A549 (cell line): ENCODE data around the gene ANKRD11. TPM values are rescaled to one million over a fixed set of nuclear protein-coding genes. Genes with fewer than 3 reads are reported as not detected.

Experiments used
- ATAC-seq, 2 experiments: fragments of 200-7000 bp in 1 of 2; fragments of >200 bp in 1 of 2; cut with Nextera tagmentation in 1 of 2; cut with Tn5 transposase in 1 of 2; 3 replicates each; pipeline versions ENCODE4 v1.8.0 to v1.9.1; 2018 to 2020; ENCODE audit warnings: mild to moderate bottlenecking in 1 of 2, moderate library complexity in 1 of 2
- CTCF ChIA-PET: fragments of 300-600 bp; sonication (Branson Sonifier 250); formaldehyde crosslinking; extraction: SDS; loops from one replicate; lab custom pipeline; 2021; ENCODE audit warnings: antibody characterized with exemption, inconsistent platforms; lab: Yijun Ruan, JAX
- POLR2A ChIA-PET: fragments of 350-600 bp; formaldehyde crosslinking; extraction: SDS; loops from one replicate; lab custom pipeline; 2021; ENCODE audit warnings: antibody characterized with exemption, inconsistent platforms; lab: Yijun Ruan, JAX
- DNase-seq, 2 experiments: peaks; one replicate each; pipeline versions ENCODE4 v3.0.0 to v3.0.0-alpha.2; 2011 to 2016; ENCODE audit warnings: low read depth in 1 of 2, low spot score in 1 of 2
- FAIRE-seq: peaks from 2 replicates; lab custom pipeline; 2011; peaks lifted over from hg19 to GRCh38; lab: Jason Lieb, UNC
- H3K27ac ChIP-seq, 2 experiments: fragments of >200 bp; sonication (Bioruptor Twin); formaldehyde crosslinking; 3 replicates each; pipeline ENCODE4 v1.5.1; 2016 to 2017
- H3K4me1 ChIP-seq: fragments of >200 bp; sonication (Bioruptor Twin); formaldehyde crosslinking; 3 replicates; pipeline ENCODE4 v1.6.1; 2016
- H3K4me2 ChIP-seq: fragments of >200 bp; sonication (Bioruptor Twin); formaldehyde crosslinking; 3 replicates; pipeline ENCODE4 v1.6.1; 2016
- H3K4me3 ChIP-seq: fragments of >200 bp; sonication (Bioruptor Twin); formaldehyde crosslinking; 3 replicates; pipeline ENCODE4 v1.5.1; 2016
- H3K9me3 ChIP-seq: fragments of >200 bp; sonication (Bioruptor Twin); formaldehyde crosslinking; 3 replicates; pipeline ENCODE4 v1.6.1; 2016
- ATOH8 ChIP-seq: fragments of 250-450 bp; sonication (Bioruptor Pico); IDR thresholded peaks from 2 replicates; pipeline ENCODE4 v1.5.0; 2020; ENCODE audit warnings: low read depth, mild to moderate bottlenecking, moderate library complexity
- BHLHE40 ChIP-seq: IDR thresholded peaks from 2 replicates; pipeline ENCODE4 v1.6.1; 2012; ENCODE audit warnings: low read depth, low read length, inconsistent platforms
- CBX8 ChIP-seq: fragments of 200-600 bp; sonication (generic); IDR thresholded peaks from 2 replicates; pipeline ENCODE4 v1.6.1; 2016
- CEBPB ChIP-seq, 2 experiments: fragments of >200 bp in 1 of 2; sonication (Bioruptor Twin) in 1 of 2; formaldehyde crosslinking in 1 of 2; IDR thresholded peaks; 2 replicates each; pipeline ENCODE4 v1.6.1; 2012 to 2016
- CHD4 ChIP-seq: fragments of 200-600 bp; sonication (generic); IDR thresholded peaks from 2 replicates; pipeline ENCODE4 v1.6.1; 2016; ENCODE audit warnings: antibody characterized with exemption, mild to moderate bottlenecking, borderline replicate concordance
- EHMT2 ChIP-seq: fragments of 200-600 bp; sonication (generic); IDR thresholded peaks from 2 replicates; pipeline ENCODE4 v1.6.1; 2016; ENCODE audit warnings: antibody characterized with exemption, low read depth, mild to moderate bottlenecking, moderate library complexity
- ELK1 ChIP-seq: fragments of 150-350 bp; IDR thresholded peaks from 2 replicates; pipeline ENCODE4 v1.6.1; 2014; ENCODE audit warnings: low read depth, mild to moderate bottlenecking, low read length
- EP300 ChIP-seq, 2 experiments: fragments of >200 bp; sonication (Bioruptor Twin); formaldehyde crosslinking; IDR thresholded peaks; 2 replicates in 1 of 2; 3 replicates in 1 of 2; pipeline ENCODE4 v1.6.1; 2016 to 2017
- ESRRA ChIP-seq: fragments of 150-350 bp; IDR thresholded peaks from 2 replicates; pipeline ENCODE4 v1.6.1; 2014; ENCODE audit warnings: mild to moderate bottlenecking, low read length, borderline replicate concordance
- FOSB ChIP-seq: fragments of 250-450 bp; sonication (Bioruptor Pico); IDR thresholded peaks from 2 replicates; pipeline ENCODE4 v1.5.0; 2020; ENCODE audit warnings: mild to moderate bottlenecking, moderate library complexity
- HDAC2 ChIP-seq: fragments of 200-600 bp; sonication (generic); IDR thresholded peaks from 2 replicates; pipeline ENCODE4 v1.6.1; 2016
- HEYL ChIP-seq: fragments of 250-450 bp; sonication (Bioruptor Pico); IDR thresholded peaks from 2 replicates; pipeline ENCODE4 v1.8.0; 2021; ENCODE audit warnings: mild to moderate bottlenecking, moderate library complexity
- HOXA7 ChIP-seq: fragments of 250-450 bp; sonication (Bioruptor Pico); IDR thresholded peaks from 2 replicates; pipeline ENCODE4 v1.5.0; 2020; ENCODE audit warnings: mild to moderate bottlenecking, moderate library complexity
- HOXB13 ChIP-seq: fragments of 250-450 bp; sonication (Bioruptor Pico); IDR thresholded peaks from 2 replicates; pipeline ENCODE4 v1.5.0; 2020; ENCODE audit warnings: low read depth, mild to moderate bottlenecking, moderate library complexity
- JUN ChIP-seq, 2 experiments: fragments of >200 bp; sonication (Bioruptor Twin); formaldehyde crosslinking; IDR thresholded peaks; 2 replicates in 1 of 2; 3 replicates in 1 of 2; pipeline ENCODE4 v1.6.1; 2016 to 2017
- JUNB ChIP-seq: fragments of >200 bp; sonication (Bioruptor Twin); formaldehyde crosslinking; IDR thresholded peaks from 2 replicates; pipeline ENCODE4 v1.6.1; 2016
- MAZ ChIP-seq: fragments of 150-350 bp; IDR thresholded peaks from 2 replicates; pipeline ENCODE4 v1.6.1; 2014; ENCODE audit warnings: antibody characterized with exemption, low read depth, low read length, borderline replicate concordance
- NFE2L2 ChIP-seq: fragments of 150-350 bp; conservative IDR thresholded peaks from 2 replicates; pipeline ENCODE4 v1.6.1; 2014; ENCODE audit warnings: low read length
- NPAS2 ChIP-seq: fragments of 250-450 bp; sonication (Bioruptor Pico); IDR thresholded peaks from 2 replicates; pipeline ENCODE4 v1.8.0; 2022; ENCODE audit warnings: mild to moderate bottlenecking, moderate library complexity, borderline replicate concordance
- POLR2AphosphoS2 ChIP-seq: conservative IDR thresholded peaks from 2 replicates; pipeline ENCODE4 v1.6.1; 2012; ENCODE audit warnings: low read length, improper control_type of control experiment, inconsistent platforms
- RAD21 ChIP-seq, 2 experiments: fragments of >200 bp in 1 of 2; sonication (Bioruptor Twin) in 1 of 2; formaldehyde crosslinking in 1 of 2; IDR thresholded peaks in 1 of 2; conservative IDR thresholded peaks in 1 of 2; 2 replicates in 1 of 2; 3 replicates in 1 of 2; pipeline ENCODE4 v1.6.1; 2012 to 2018; ENCODE audit warnings: inconsistent platforms in 1 of 2
- RFX5 ChIP-seq: fragments of 450-650 bp; IDR thresholded peaks from 2 replicates; pipeline ENCODE4 v1.7.1; 2014; ENCODE audit warnings: antibody characterized with exemption, mild to moderate bottlenecking, moderate library complexity
- SREBF2 ChIP-seq: fragments of 450-650 bp; IDR thresholded peaks from 2 replicates; pipeline ENCODE4 v1.6.1; 2014; ENCODE audit warnings: mild to moderate bottlenecking, moderate library complexity
- TFCP2L1 ChIP-seq: fragments of 250-450 bp; sonication (Bioruptor Pico); IDR thresholded peaks from 2 replicates; pipeline ENCODE4 v1.5.0; 2021; ENCODE audit warnings: mild to moderate bottlenecking
- ZNF302 ChIP-seq: fragments of 250-450 bp; sonication (Bioruptor Pico); IDR thresholded peaks from 2 replicates; pipeline ENCODE4 v1.9.0; 2021; ENCODE audit warnings: inconsistent platforms, mild to moderate bottlenecking, moderate library complexity
- ZSCAN20 ChIP-seq: fragments of 250-450 bp; sonication (Bioruptor Pico); IDR thresholded peaks from 2 replicates; pipeline ENCODE4 v1.8.0; 2022; ENCODE audit warnings: mild to moderate bottlenecking, moderate library complexity
- WGBS: methylation state at CpG from one replicate; pipeline ENCODE4 v1.1.6; 2017; ENCODE audit errors: missing lambda C conversion rate; 5-methylcytosine and 5-hydroxymethylcytosine counted together
- polyA plus RNA-seq, 4 experiments: library from polyadenylated mRNA; depleted of rRNA in 3 of 4; stranded (reverse); fragments of >200 nt; fragmentation: RNase III in 1 of 4; extraction: RNeasy Plus Mini Kit Qiagen cat#74134 plus additional on column Dnase treatment in 1 of 4; gene quantifications; 2 replicates in 3 of 4; 3 replicates in 1 of 4; pipeline ENCODE4 v1.2.3, GENCODE V29; 2011 to 2017
- TF ChIP-seq, protein P1 (sequence below): IDR thresholded peaks from 2 replicates; pipeline ENCODE4 v1.6.1; 2012
- TF ChIP-seq, protein P2 (sequence below): fragments of >200 bp; sonication (Bioruptor Twin); formaldehyde crosslinking; IDR thresholded peaks from 3 replicates; pipeline ENCODE4 v1.6.1; 2016
- TF ChIP-seq, protein P3 (sequence below): IDR thresholded peaks from 2 replicates; pipeline ENCODE4 v1.6.1; 2012; ENCODE audit warnings: low read depth, borderline replicate concordance

The ANKRD11 gene
- polyA plus RNA-seq, 2 of the 4 experiments (the other 2 are of a cell fraction) = 53.6 to 54.9 TPM

GRCh38 chr16:89458551-89458950 lies 31.8 kb downstream of the ANKRD11 start:
- no peak for DNase-seq
- CTCF ChIA-PET = interaction anchor here (1.0 to 1.1 kb wide), 2 partner anchors 32 to 111 kb away, joined by 3 to 4 read pairs; no protein-coding TSS in a partner anchor

DNA sequence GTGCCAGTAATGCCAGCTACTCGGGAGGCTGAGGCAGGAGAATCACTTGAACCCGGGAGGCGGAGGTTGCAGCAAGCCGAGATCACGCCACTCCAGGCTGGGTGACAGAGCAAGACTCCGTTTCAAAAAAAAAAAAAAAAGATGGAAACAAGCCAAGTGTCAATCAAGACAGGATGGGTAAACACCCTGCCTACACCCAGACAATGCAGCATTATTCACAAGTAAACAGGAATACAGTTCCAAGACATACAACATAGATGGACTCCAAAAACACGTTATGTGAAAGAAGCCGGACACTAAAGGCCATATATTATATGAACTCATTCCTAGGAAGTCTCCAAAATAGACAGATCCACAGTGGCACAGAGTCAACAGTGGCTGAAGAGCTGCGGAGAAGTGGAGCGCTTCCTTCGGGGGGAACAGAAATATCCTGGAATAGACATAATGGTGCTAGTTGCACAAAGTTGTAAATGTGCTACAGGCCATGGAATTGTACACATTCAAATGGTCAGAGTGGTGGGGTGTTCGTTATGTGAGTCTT lies 33.9 kb downstream of the ANKRD11 start:
- no peak overlapping the region for H3K27ac ChIP-seq
- POLR2A ChIA-PET = interaction anchor here (0.6 kb wide), 1 partner anchor 41 kb away, joined by 3 read pairs; no protein-coding TSS in a partner anchor
- H3K4me1 ChIP-seq = peaks cover 59% of the 10 kb centered on the region
- DNase-seq = no peak
- CTCF ChIA-PET = interaction anchor here (0.7 to 0.8 kb wide), 2 partner anchors 9 to 835 kb away, joined by 3 to 4 read pairs; no protein-coding TSS in a partner anchor
- ATAC-seq = no peak
- H3K9me3 ChIP-seq = peaks cover 4% of the 10 kb centered on the region; the same call in 1 of the 3 replicates
- no peak overlapping the region for H3K4me2 ChIP-seq
- no peak for TF ChIP-seq HOXB13 (CRISPR knock-in tag)
- no peak for TF ChIP-seq FOSB (CRISPR knock-in tag)
- no peak for TF ChIP-seq BHLHE40
- no peak for TF ChIP-seq MAZ
- no peak for TF ChIP-seq ESRRA
- TF ChIP-seq NFE2L2 = no peak
- TF ChIP-seq, protein P1, sequence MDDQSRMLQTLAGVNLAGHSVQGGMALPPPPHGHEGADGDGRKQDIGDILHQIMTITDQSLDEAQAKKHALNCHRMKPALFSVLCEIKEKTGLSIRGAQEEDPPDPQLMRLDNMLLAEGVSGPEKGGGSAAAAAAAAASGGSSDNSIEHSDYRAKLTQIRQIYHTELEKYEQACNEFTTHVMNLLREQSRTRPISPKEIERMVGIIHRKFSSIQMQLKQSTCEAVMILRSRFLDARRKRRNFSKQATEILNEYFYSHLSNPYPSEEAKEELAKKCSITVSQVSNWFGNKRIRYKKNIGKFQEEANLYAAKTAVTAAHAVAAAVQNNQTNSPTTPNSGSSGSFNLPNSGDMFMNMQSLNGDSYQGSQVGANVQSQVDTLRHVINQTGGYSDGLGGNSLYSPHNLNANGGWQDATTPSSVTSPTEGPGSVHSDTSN = no peak
- TF ChIP-seq RFX5 = no peak
- TF ChIP-seq EHMT2 = no peak
- no peak for TF ChIP-seq JUN (IDR thresholded peaks at IDR 0.05)
- no peak for TF ChIP-seq ZNF302 (CRISPR knock-in tag)
- TF ChIP-seq, protein P2, sequence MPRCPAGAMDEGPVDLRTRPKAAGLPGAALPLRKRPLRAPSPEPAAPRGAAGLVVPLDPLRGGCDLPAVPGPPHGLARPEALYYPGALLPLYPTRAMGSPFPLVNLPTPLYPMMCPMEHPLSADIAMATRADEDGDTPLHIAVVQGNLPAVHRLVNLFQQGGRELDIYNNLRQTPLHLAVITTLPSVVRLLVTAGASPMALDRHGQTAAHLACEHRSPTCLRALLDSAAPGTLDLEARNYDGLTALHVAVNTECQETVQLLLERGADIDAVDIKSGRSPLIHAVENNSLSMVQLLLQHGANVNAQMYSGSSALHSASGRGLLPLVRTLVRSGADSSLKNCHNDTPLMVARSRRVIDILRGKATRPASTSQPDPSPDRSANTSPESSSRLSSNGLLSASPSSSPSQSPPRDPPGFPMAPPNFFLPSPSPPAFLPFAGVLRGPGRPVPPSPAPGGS = no peak
- TF ChIP-seq CBX8 = no peak
- TF ChIP-seq NPAS2 = no peak
- TF ChIP-seq, protein P3, sequence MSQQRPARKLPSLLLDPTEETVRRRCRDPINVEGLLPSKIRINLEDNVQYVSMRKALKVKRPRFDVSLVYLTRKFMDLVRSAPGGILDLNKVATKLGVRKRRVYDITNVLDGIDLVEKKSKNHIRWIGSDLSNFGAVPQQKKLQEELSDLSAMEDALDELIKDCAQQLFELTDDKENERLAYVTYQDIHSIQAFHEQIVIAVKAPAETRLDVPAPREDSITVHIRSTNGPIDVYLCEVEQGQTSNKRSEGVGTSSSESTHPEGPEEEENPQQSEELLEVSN = no peak
- H3K4me3 ChIP-seq = no peak overlapping the region
- FAIRE-seq = no peak
- 90% methylated on average over 12 of the region's 12 CpGs for WGBS

More at GRCh38 chr16:89458551-89458950, 31.8 kb downstream of the ANKRD11 start:
- H3K27ac ChIP-seq = peak overlapping the region; percentile 79 to 81
- FAIRE-seq = no peak
- TF ChIP-seq ATOH8 (CRISPR knock-in tag) (no peak), CEBPB (IDR thresholded peaks at IDR 0.05) (no peak), HEYL (no peak), ZSCAN20 (CRISPR knock-in tag) (no peak), SREBF2 (no peak), ELK1 (no peak), CHD4 (no peak), ESRRA (no peak), HOXA7 (CRISPR knock-in tag) (no peak), RAD21 (conservative IDR thresholded peaks at IDR 0.05 in 1 of 2, IDR thresholded peaks at IDR 0.05 in 1 of 2) (no peak), JUNB (no peak), TFCP2L1 (CRISPR knock-in tag) (no peak), HDAC2 (no peak), EP300 (IDR thresholded peaks at IDR 0.05) (no peak), NFE2L2 (no peak), POLR2AphosphoS2 (no peak)
- TF ChIP-seq, protein P1 = no peak
- TF ChIP-seq, all 56 proteins: peak for 0
- Histone ChIP-seq H3K4me1 (peaks cover 50% of the 10 kb centered on the region), H3K4me2 (peak overlapping the region; percentile 52), H3K9me3 (peaks cover 4% of the 10 kb centered on the region; the same call in 1 of the 3 replicates), H3K4me3 (no peak overlapping the region)
- ATAC-seq = no peak; a peak in 1 of 6 replicates
- POLR2A ChIA-PET = no interaction called here
- 89% methylated on average over 7 of the region's 7 CpGs for WGBS
